Germinal center (tissue), 1 donor: ENCODE measurements around the gene GUCY2F.

Experiments
- DNase-seq: peaks from one replicate; pipeline ENCODE4 v3.0.0; 2012; ENCODE audit warnings: mixed read lengths, low spot score

The GUCY2F gene

GRCh38 chrX:109481986-109482385, at the start of gene GUCY2F:
GUCY2F (minus strand) TSS chrX:109482086; CDS start chrX:109475936, 6,150 bp downstream.
- no peak for DNase-seq

- no peak for DNase-seq
Observed at GRCh38 chrX:109519001-109519400, 37.1 kb upstream of the GUCY2F start.

GRCh38 chrX:109511113-109511512, 29.2 kb upstream of the GUCY2F start:
- DNase-seq = no peak

- no peak for DNase-seq
Observed at GRCh38 chrX:109508915-109509314, 27.0 kb upstream of the GUCY2F start.

- DNase-seq = no peak
Observed at GRCh38 chrX:109501176-109501575, 19.3 kb upstream of the GUCY2F start.

- no peak for DNase-seq
Observed at GRCh38 chrX:109498434-109498833, 16.5 kb upstream of the GUCY2F start.

GRCh38 chrX:109489174-109489573, 7.3 kb upstream of the GUCY2F start:
- DNase-seq = no peak

- peak; percentile 1 for DNase-seq
Observed at GRCh38 chrX:109487640-109488039, 5.8 kb upstream of the GUCY2F start.

GRCh38 chrX:109485470-109486340, 3.8 kb upstream of the GUCY2F start:
- peak; percentile 24 for DNase-seq

- no peak for DNase-seq
Observed at GRCh38 chrX:109484886-109485285, 3.0 kb upstream of the GUCY2F start.

GRCh38 chrX:109475174-109475891, 6.6 kb downstream of the GUCY2F start:
- DNase-seq = peak; percentile 1

GRCh38 chrX:109472939-109473735, 8.7 kb downstream of the GUCY2F start:
- peak; percentile 2 for DNase-seq

- no peak for DNase-seq
Observed at GRCh38 chrX:109464231-109464630, 17.7 kb downstream of the GUCY2F start.

- DNase-seq = no peak
Observed at GRCh38 chrX:109463784-109464183, 18.1 kb downstream of the GUCY2F start.

- DNase-seq = no peak
Observed at GRCh38 chrX:109448282-109448938, 33.5 kb downstream of the GUCY2F start.

- no peak for DNase-seq
Observed at GRCh38 chrX:109441266-109441665, 40.6 kb downstream of the GUCY2F start.

GRCh38 chrX:109440475-109440874, 41.4 kb downstream of the GUCY2F start:
- DNase-seq = no peak

- no peak for DNase-seq
Observed at GRCh38 chrX:109409181-109409580, 72.7 kb downstream of the GUCY2F start.

GRCh38 chrX:109403922-109404321, 78.0 kb downstream of the GUCY2F start:
- no peak for DNase-seq

- no peak for DNase-seq
Observed at GRCh38 chrX:109399831-109400230, 82.1 kb downstream of the GUCY2F start.

- no peak for DNase-seq
Observed at GRCh38 chrX:109398833-109399232, 83.1 kb downstream of the GUCY2F start.

- no peak for DNase-seq
Observed at GRCh38 chrX:109398061-109398460, 83.8 kb downstream of the GUCY2F start.
